H9 (cell line): ENCODE measurements around the gene UCP1. TPM values are rescaled to one million over a fixed set of nuclear protein-coding genes. Genes with fewer than 3 reads are reported as not detected.

Experiments
- DNase-seq: peaks from one replicate; pipeline ENCODE4 v3.0.0-alpha.2; 2017
- H2AFZ ChIP-seq: one replicate; pipeline ENCODE4 v1.6.1; 2013; ENCODE audit warnings: mild to moderate bottlenecking, low read length, control low read depth, moderate library complexity
- H2AK5ac ChIP-seq: 2 replicates; pipeline ENCODE4 v1.6.1; 2013; ENCODE audit warnings: low read length, control low read depth, mixed read lengths; ENCODE audit not compliant: insufficient read length
- H2BK120ac ChIP-seq: one replicate; pipeline ENCODE4 v1.6.1; 2013; ENCODE audit warnings: low read depth, mild to moderate bottlenecking, low read length, control low read depth, inconsistent platforms; ENCODE audit not compliant: poor library complexity, severe bottlenecking
- H2BK12ac ChIP-seq: 2 replicates; pipeline ENCODE4 v1.6.1; 2013; ENCODE audit warnings: low read length, control low read depth, mixed read lengths, low read depth; ENCODE audit not compliant: insufficient read length
- H2BK15ac ChIP-seq: 2 replicates; pipeline ENCODE4 v1.6.1; 2013; ENCODE audit warnings: low read depth, low read length, control low read depth
- H2BK20ac ChIP-seq: one replicate; pipeline ENCODE4 v1.6.1; 2013; ENCODE audit warnings: low read depth, mild to moderate bottlenecking, low read length, control low read depth, inconsistent platforms; ENCODE audit not compliant: poor library complexity, severe bottlenecking
- H2BK5ac ChIP-seq: 2 replicates; pipeline ENCODE4 v1.6.1; 2013; ENCODE audit warnings: low read length, control low read depth, mixed read lengths; ENCODE audit not compliant: insufficient read length
- H3K14ac ChIP-seq: 2 replicates; pipeline ENCODE4 v1.6.1; 2013; ENCODE audit warnings: low read length, control low read depth; ENCODE audit not compliant: insufficient read depth
- H3K18ac ChIP-seq: 2 replicates; pipeline ENCODE4 v1.6.1; 2013; ENCODE audit warnings: low read depth, mild to moderate bottlenecking, mixed read lengths, low read length, control low read depth; ENCODE audit not compliant: insufficient read length
- H3K23ac ChIP-seq: 2 replicates; pipeline ENCODE4 v1.6.1; 2013; ENCODE audit warnings: low read length, control low read depth, mixed read lengths, low read depth; ENCODE audit not compliant: insufficient read length
- H3K23me2 ChIP-seq: 2 replicates; pipeline ENCODE4 v1.6.1; 2013; ENCODE audit warnings: low read depth, mild to moderate bottlenecking, mixed read lengths, low read length, control low read depth; ENCODE audit not compliant: insufficient read length, poor library complexity, severe bottlenecking
- H3K27ac ChIP-seq: 2 replicates; pipeline ENCODE4 v1.5.1; 2013; ENCODE audit warnings: low read length, control low read depth, mixed read lengths, low read depth; ENCODE audit not compliant: insufficient read length
- H3K27me3 ChIP-seq: 2 replicates; pipeline ENCODE4 v1.6.1; 2013; ENCODE audit warnings: low read length, control low read depth, inconsistent platforms; ENCODE audit not compliant: insufficient read depth
- H3K4ac ChIP-seq: 2 replicates; pipeline ENCODE4 v1.6.1; 2013; ENCODE audit warnings: low read depth, mild to moderate bottlenecking, control low read depth, inconsistent platforms, low read length, moderate library complexity
- H3K4me1 ChIP-seq: 2 replicates; pipeline ENCODE4 v1.6.1; 2013; ENCODE audit warnings: low read length, control low read depth, inconsistent platforms; ENCODE audit not compliant: insufficient read depth
- H3K4me2 ChIP-seq: 2 replicates; pipeline ENCODE4 v1.6.1; 2013; ENCODE audit warnings: low read length, control low read depth, mixed read lengths; ENCODE audit not compliant: insufficient read length, insufficient read depth
- H3K56ac ChIP-seq: 2 replicates; pipeline ENCODE4 v1.6.1; 2013; ENCODE audit warnings: low read depth, mild to moderate bottlenecking, mixed read lengths, low read length, control low read depth; ENCODE audit not compliant: insufficient read length
- H3K79me1 ChIP-seq: 2 replicates; pipeline ENCODE4 v1.6.1; 2013; ENCODE audit warnings: low read depth, mild to moderate bottlenecking, moderate library complexity, low read length, control low read depth, inconsistent platforms; ENCODE audit not compliant: insufficient read depth, poor library complexity, severe bottlenecking
- H3K79me2 ChIP-seq: 2 replicates; pipeline ENCODE4 v1.6.1; 2013; ENCODE audit warnings: low read length, control low read depth, inconsistent platforms; ENCODE audit not compliant: insufficient read depth
- H3K9ac ChIP-seq: 2 replicates; pipeline ENCODE4 v1.6.1; 2013; ENCODE audit warnings: low read length, control low read depth, mixed read lengths; ENCODE audit not compliant: insufficient read length; ENCODE audit errors: extremely low read depth
- H3K9me3 ChIP-seq: one replicate; pipeline ENCODE4 v1.6.1; 2013; ENCODE audit warnings: low read depth, low read length, inconsistent platforms; ENCODE audit not compliant: control insufficient read depth
- H3T11ph ChIP-seq: one replicate; pipeline ENCODE4 v1.6.1; 2013; ENCODE audit warnings: mild to moderate bottlenecking, low read length, control low read depth, inconsistent platforms
- H4K20me1 ChIP-seq: one replicate; pipeline ENCODE4 v1.6.1; 2013; ENCODE audit not compliant: control insufficient read depth, insufficient read length, insufficient read depth
- H4K5ac ChIP-seq: 2 replicates; pipeline ENCODE4 v1.6.1; 2013; ENCODE audit warnings: low read depth, mild to moderate bottlenecking, mixed read lengths, low read length, control low read depth; ENCODE audit not compliant: insufficient read length
- H4K8ac ChIP-seq: replicated peaks from 2 replicates; pipeline ENCODE4 v1.6.1; 2013; ENCODE audit warnings: low read length, control low read depth, mixed read lengths, low read depth; ENCODE audit not compliant: insufficient read length
- H4K91ac ChIP-seq: 2 replicates; pipeline ENCODE4 v1.6.1; 2013; ENCODE audit warnings: low read depth, mild to moderate bottlenecking, moderate library complexity, mixed read lengths, low read length, control low read depth; ENCODE audit not compliant: insufficient read length
- H3K27ac Mint-ChIP-seq, 3 experiments: 2 replicates in 2 of 3; 3 replicates in 1 of 3; pipeline ENCODE4 v1.8.0; 2020 to 2021; ENCODE audit warnings: mixed read lengths in 3 of 3, mild to moderate bottlenecking in 1 of 3, moderate library complexity in 1 of 3
- H3K27me3 Mint-ChIP-seq: 2 replicates; pipeline ENCODE4 v1.8.0; 2021; ENCODE audit warnings: low read depth, mild to moderate bottlenecking, moderate library complexity, mixed read lengths
- H3K36me3 Mint-ChIP-seq, 3 experiments: 2 replicates in 2 of 3; 3 replicates in 1 of 3; pipeline ENCODE4 v1.8.0; 2020 to 2021; ENCODE audit warnings: low read depth in 3 of 3, mixed read lengths in 3 of 3; ENCODE audit not compliant: insufficient read depth in 1 of 3
- H3K4me1 Mint-ChIP-seq, 2 experiments: 2 replicates each; pipeline ENCODE4 v1.8.0; 2020; ENCODE audit warnings: mixed read lengths in 2 of 2
- H3K4me3 Mint-ChIP-seq, 2 experiments: 2 replicates in 1 of 2; 3 replicates in 1 of 2; pipeline ENCODE4 v1.8.0; 2020 to 2021; ENCODE audit warnings: mild to moderate bottlenecking in 2 of 2, mixed read lengths in 2 of 2, moderate library complexity in 1 of 2
- H3K9me3 Mint-ChIP-seq, 2 experiments: 2 replicates in 1 of 2; 3 replicates in 1 of 2; pipeline ENCODE4 v1.8.0; 2020; ENCODE audit warnings: mild to moderate bottlenecking in 2 of 2, mixed read lengths in 2 of 2, moderate library complexity in 1 of 2
- WGBS: extraction: QIAGEN DNeasy Blood & Tissue Kit; methylation state at CpG from one replicate; pipeline ENCODE4 v1.1.7; 2013; ENCODE audit warnings: missing lambda C conversion rate, low lambda C conversion rate, mixed read lengths; ENCODE audit not compliant: insufficient read length; ENCODE audit errors: extremely low coverage; 5-methylcytosine and 5-hydroxymethylcytosine counted together
- long read RNA-seq: library from polyadenylated mRNA; unstranded; transcript quantifications from one replicate; pipeline ENCODE4 v2.0.0, GENCODE V29; 2020
- total RNA-seq: library from RNA; stranded (reverse); gene quantifications from 2 replicates; pipeline ENCODE4 v1.2.1, GENCODE V29; 2021
- TF ChIP-seq, protein P1 (sequence below): fragments of 200-600 bp; sonication (generic); conservative IDR thresholded peaks from 3 replicates; pipeline ENCODE4 v1.8.0; 2021; ENCODE audit warnings: antibody characterized with exemption, mild to moderate bottlenecking

The UCP1 gene
- not detected in 2 replicates for total RNA-seq
- long read RNA-seq = 0 reads

GRCh38 chr4:140568507-140569306, at the start of gene UCP1:
Gene UCP1, minus strand, starts transcription at chr4:140568961. Its CDS starts 232 bp downstream, at chr4:140568729.
- H4K91ac ChIP-seq = no peak within 1 kb of the TSS
- peak within 1 kb of the TSS; percentile 64 to 84 for H3K4me3 Mint-ChIP-seq
- H3K23me2 ChIP-seq = peaks cover 10% of the 10 kb centered on the region
- H3K4me2 ChIP-seq = peak within 1 kb of the TSS; percentile 80
- TF ChIP-seq, protein P1, sequence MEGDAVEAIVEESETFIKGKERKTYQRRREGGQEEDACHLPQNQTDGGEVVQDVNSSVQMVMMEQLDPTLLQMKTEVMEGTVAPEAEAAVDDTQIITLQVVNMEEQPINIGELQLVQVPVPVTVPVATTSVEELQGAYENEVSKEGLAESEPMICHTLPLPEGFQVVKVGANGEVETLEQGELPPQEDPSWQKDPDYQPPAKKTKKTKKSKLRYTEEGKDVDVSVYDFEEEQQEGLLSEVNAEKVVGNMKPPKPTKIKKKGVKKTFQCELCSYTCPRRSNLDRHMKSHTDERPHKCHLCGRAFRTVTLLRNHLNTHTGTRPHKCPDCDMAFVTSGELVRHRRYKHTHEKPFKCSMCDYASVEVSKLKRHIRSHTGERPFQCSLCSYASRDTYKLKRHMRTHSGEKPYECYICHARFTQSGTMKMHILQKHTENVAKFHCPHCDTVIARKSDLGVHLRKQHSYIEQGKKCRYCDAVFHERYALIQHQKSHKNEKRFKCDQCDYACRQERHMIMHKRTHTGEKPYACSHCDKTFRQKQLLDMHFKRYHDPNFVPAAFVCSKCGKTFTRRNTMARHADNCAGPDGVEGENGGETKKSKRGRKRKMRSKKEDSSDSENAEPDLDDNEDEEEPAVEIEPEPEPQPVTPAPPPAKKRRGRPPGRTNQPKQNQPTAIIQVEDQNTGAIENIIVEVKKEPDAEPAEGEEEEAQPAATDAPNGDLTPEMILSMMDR = peak; percentile 27; the same call in 2 of the 3 replicates
- no CpG with 5 or more reads among the region's 69 CpGs for WGBS
- H3K14ac ChIP-seq = no peak within 1 kb of the TSS
- peaks cover 13 to 16% of the 10 kb centered on the region in 2 experiments for H3K4me1 Mint-ChIP-seq
- peaks cover 30% of the 10 kb centered on the region for H3K27me3 ChIP-seq
- no peak within 1 kb of the TSS for H3K56ac ChIP-seq
- H2BK120ac ChIP-seq = no peak within 1 kb of the TSS
- no peak within 1 kb of the TSS for H2AK5ac ChIP-seq
- no peak within 1 kb of the TSS for H3K27ac ChIP-seq
- H2BK20ac ChIP-seq = no peak within 1 kb of the TSS
- H3K18ac ChIP-seq = no peak within 1 kb of the TSS
- no peak within 1 kb of the TSS for H2BK12ac ChIP-seq
- no peak within 1 kb of the TSS for H2BK5ac ChIP-seq
- H4K8ac ChIP-seq = no peak within 1 kb of the TSS
- no peak within 1 kb of the TSS for H3T11ph ChIP-seq
- H4K20me1 ChIP-seq = no peaks in the 10 kb centered on the region
- DNase-seq = peak; percentile 73
- no peaks in the 10 kb centered on the region for H3K79me2 ChIP-seq
- peaks cover 0 to 2% (median 0%) of the 10 kb centered on the region in 3 experiments; a peak in 1 of 7 replicates for H3K36me3 Mint-ChIP-seq
- no peak within 1 kb of the TSS for H3K27ac Mint-ChIP-seq
- no peaks in the 10 kb centered on the region for H3K27me3 Mint-ChIP-seq
- no peaks in the 10 kb centered on the region for H3K4me1 ChIP-seq
- H3K23ac ChIP-seq = no peak within 1 kb of the TSS
- H3K79me1 ChIP-seq = no peaks in the 10 kb centered on the region
- no peak within 1 kb of the TSS for H3K9ac ChIP-seq
- no peak within 1 kb of the TSS for H2BK15ac ChIP-seq
- H4K5ac ChIP-seq = no peak within 1 kb of the TSS
- H3K9me3 ChIP-seq = no peaks in the 10 kb centered on the region
- H3K9me3 Mint-ChIP-seq = peaks cover 4 to 8% of the 10 kb centered on the region in 2 experiments; a peak in 3 of 5 replicates
- no peak within 1 kb of the TSS for H3K4ac ChIP-seq
- H2AFZ ChIP-seq = peak within 1 kb of the TSS; percentile 15
